Hair follicle dermal papilla cell (primary cell): ENCODE data around the gene DCTN5. TPM values are rescaled to one million over a fixed set of nuclear protein-coding genes. Genes with fewer than 3 reads are reported as not detected.

Experiments used
- total RNA-seq: library from RNA; depleted of rRNA; stranded (reverse); fragments of >200 nt; gene quantifications from 2 replicates; pipeline ENCODE4 v1.2.3, GENCODE V29; 2012

The DCTN5 gene
- total RNA-seq = 44.8 and 47.1 TPM in 2 replicates

GRCh38 chr16:23640931-23641765, at the start of gene DCTN5, which contains the start of gene PALB2:
TSS of gene DCTN5 (plus strand) at chr16:23641466. CDS start at chr16:23641543, 77 bp downstream.
TSS of gene PALB2 (minus strand) at chr16:23641310. CDS start at chr16:23641157, 153 bp downstream.

GRCh38 chr16:23595951-23596720, 45.1 kb upstream of the DCTN5 start, which contains the start of gene NDUFAB1:
TSS of gene NDUFAB1 (minus strand) at chr16:23596316. CDS start at chr16:23596290, 26 bp downstream.

DNA sequence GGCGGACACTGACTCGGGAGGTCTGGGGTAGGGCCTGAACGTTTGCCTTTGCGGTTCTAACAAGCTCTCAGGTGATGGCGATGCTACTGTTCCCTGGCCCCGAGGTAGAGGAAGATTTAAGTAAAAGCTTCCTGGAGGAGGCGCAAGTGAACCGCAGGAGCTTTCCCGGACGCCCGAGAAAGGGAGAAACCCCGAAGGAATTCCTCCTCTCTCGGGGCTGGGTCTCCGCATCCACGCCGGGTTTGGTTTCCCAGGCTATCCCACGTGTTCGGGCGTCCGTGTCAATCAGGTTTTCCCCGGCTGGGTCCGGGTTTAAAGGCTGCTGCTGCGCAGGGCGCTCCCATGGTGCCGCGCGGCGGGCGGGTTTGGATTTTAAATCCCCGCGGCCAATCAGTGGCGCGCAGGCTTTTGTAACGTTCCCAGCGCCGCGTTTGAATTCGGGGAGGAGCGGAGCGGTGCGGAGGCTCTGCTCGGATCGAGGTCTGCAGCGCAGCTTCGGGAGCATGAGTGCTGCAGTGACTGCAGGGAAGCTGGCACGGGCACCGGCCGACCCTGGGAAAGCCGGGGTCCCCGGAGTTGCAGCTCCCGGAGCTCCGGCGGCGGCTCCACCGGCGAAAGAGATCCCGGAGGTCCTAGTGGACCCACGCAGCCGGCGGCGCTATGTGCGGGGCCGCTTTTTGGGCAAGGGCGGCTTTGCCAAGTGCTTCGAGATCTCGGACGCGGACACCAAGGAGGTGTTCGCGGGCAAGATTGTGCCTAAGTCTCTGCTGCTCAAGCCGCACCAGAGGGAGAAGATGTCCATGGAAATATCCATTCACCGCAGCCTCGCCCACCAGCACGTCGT, 37.4 kb downstream of the DCTN5 start, which contains the start of gene PLK1:
Gene PLK1, plus strand, starts transcription at position 460 of the 844 bp plus-strand sequence. Its CDS starts 44 bp downstream, at position 504.

DNA sequence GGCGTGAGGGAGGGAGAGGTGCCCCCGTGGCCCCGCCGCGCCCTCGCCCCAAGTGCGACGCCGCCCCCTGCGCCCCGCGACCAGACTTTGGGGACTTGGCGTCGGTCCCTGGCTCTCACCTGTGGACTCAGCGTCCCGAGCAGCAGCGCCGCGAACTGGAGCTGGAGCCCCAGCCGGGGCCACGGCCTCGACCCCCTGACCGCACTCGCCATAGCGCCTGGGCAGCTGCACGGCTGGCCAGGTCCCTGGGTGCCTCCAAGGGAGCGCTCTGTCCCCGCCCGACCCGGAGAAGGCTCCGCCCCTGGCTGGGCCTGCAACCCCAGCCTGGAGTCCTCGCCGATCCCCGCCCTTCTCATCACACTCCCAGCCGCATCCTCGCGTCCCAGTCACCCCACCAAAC, 71.7 kb downstream of the DCTN5 start, which contains the start of gene ERN2:
Gene ERN2, minus strand, starts transcription at position 247 of the 400 bp plus-strand sequence. Its CDS starts 35 bp downstream, at position 212.

Other genes with a start within 250 kb of the DCTN5 start
- gene COG7, start 188.3 kb upstream of the DCTN5 start, total RNA-seq = 27.6 and 32.5 TPM in 2 replicates
- gene GGA2, start 131.0 kb upstream of the DCTN5 start, total RNA-seq = 24.9 and 40.1 TPM in 2 replicates
- gene EARS2, start 84.1 kb upstream of the DCTN5 start, total RNA-seq = 35.9 and 48.7 TPM in 2 replicates
- gene UBFD1, start 83.7 kb upstream of the DCTN5 start, total RNA-seq = 129 and 132 TPM in 2 replicates
- gene NDUFAB1, start 45.1 kb upstream of the DCTN5 start, total RNA-seq = 31.3 and 33.3 TPM in 2 replicates
- gene PALB2, start 156 bp upstream of the DCTN5 start, total RNA-seq = 13.1 and 14.1 TPM in 2 replicates
- 4.1 and 4.4 TPM in 2 replicates for gene PLK1, start 37.4 kb downstream of the DCTN5 start, total RNA-seq
- gene ERN2, start 71.8 kb downstream of the DCTN5 start, total RNA-seq = 0.49 TPM in 1 of 2 replicates, not detected in the other
- gene CHP2, start 113.6 kb downstream of the DCTN5 start, total RNA-seq = not detected in 2 replicates
- gene PRKCB, start 194.5 kb downstream of the DCTN5 start, total RNA-seq = under 0.01 TPM in 1 of 2 replicates, not detected in the other